ENCODE results near the gene ELP1.
"Not testable (repeated sequence)": the region's sequence is repeated elsewhere in the genome, so short reads cannot be mapped to it uniquely, and the experiment has no call there.

Gene ELP1, protein sequence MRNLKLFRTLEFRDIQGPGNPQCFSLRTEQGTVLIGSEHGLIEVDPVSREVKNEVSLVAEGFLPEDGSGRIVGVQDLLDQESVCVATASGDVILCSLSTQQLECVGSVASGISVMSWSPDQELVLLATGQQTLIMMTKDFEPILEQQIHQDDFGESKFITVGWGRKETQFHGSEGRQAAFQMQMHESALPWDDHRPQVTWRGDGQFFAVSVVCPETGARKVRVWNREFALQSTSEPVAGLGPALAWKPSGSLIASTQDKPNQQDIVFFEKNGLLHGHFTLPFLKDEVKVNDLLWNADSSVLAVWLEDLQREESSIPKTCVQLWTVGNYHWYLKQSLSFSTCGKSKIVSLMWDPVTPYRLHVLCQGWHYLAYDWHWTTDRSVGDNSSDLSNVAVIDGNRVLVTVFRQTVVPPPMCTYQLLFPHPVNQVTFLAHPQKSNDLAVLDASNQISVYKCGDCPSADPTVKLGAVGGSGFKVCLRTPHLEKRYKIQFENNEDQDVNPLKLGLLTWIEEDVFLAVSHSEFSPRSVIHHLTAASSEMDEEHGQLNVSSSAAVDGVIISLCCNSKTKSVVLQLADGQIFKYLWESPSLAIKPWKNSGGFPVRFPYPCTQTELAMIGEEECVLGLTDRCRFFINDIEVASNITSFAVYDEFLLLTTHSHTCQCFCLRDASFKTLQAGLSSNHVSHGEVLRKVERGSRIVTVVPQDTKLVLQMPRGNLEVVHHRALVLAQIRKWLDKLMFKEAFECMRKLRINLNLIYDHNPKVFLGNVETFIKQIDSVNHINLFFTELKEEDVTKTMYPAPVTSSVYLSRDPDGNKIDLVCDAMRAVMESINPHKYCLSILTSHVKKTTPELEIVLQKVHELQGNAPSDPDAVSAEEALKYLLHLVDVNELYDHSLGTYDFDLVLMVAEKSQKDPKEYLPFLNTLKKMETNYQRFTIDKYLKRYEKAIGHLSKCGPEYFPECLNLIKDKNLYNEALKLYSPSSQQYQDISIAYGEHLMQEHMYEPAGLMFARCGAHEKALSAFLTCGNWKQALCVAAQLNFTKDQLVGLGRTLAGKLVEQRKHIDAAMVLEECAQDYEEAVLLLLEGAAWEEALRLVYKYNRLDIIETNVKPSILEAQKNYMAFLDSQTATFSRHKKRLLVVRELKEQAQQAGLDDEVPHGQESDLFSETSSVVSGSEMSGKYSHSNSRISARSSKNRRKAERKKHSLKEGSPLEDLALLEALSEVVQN (N-terminal part only)

DNA sequence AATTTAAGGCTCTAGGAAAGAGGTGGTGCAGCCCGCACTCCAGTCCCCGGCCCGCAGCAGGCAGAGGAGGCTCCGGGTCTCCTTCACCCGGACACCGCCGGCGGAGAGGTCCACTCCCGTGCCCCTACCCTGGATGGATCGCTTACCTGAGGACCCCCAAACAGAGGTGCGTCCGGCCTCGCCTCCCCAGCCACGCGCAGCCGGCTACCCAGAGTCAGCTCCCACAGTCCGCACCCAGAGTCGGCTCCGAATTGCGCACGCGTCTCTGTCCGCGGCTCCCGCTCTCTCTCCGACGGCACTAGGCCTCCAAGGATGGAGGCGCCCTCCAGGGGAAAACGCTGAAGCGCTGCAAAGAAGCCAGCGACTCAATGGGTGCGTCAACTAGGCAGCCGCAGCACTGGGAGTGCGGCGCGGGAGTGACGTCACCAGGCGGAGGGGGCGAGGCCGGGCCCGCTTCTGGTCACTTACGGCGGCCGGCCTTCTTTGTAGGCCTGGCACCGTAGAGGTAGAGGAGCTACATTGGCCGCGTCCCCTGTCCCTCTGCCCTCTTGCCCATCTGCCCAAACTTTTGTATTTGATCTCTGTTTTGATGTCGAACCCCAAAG is at the start of gene ELP1:
ELP1 (minus strand) TSS at position 407 of the 605 bp plus-strand sequence. CDS start 2,978 bp downstream, outside the sequence.
- in situ Hi-C loops (cut with MboI; ENCODE audit: low sequenced_read_pairs) = no loop called here

DNA sequence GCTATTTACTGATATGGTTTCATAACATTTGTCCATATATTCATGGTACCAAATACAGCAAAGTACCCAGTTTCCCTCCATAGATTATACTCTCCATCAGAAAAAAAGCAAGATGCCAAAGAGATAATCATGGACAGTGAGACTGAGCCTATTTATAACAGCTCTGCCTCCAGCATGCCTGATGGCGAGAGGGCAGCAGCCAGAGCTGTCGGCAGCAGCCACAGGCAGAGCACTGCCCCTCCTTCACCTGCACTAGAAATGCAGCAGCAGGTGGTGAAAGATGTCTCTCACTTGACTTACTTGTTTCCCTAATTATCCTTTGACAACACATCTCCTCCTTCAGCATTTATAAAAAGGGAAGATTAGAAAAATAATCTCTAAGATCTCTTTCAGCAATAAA is 47.0 kb upstream of the ELP1 start:
- in situ Hi-C loops (cut with MboI; ENCODE audit: low sequenced_read_pairs) = no loop called here

DNA sequence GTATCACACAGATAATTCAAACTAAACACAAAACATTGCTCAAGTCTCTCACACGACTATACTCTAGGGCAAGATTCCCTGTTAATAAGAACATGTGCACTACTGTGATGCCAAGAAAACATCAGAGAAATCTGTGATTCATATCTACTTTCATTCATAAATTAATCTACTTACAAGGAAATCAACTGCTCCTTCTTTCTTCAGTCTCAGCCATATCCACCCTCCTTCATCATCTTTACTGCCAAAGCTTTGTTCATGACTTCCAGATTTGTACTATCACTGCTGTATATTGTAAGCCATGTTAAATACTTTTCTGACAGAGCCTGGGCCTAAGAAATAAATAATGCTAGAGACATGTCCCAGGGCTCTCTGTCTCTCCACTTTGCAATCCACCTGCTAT is 44.3 kb upstream of the ELP1 start:
- in situ Hi-C loops (cut with MboI; ENCODE audit: low sequenced_read_pairs) = no loop called here

DNA sequence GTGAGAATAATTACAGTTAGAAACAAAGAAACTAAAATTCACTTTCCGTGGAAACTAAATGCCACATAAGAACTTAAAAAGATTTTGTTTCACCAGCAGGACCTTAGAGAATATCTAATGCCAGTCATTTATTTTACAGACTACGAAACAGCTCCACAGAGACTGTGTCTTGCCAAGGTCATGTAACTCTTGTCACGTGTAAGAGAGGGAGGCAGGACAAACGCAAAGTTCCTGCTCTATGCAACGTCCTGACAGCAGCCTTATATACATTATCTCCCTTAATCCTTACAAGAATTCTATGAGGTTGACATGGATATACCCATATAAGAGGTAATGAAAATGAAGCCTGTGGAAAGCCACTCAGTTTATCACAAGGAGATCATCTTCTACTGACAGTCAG is 40.0 kb upstream of the ELP1 start:
- in situ Hi-C loops (cut with MboI; ENCODE audit: low sequenced_read_pairs) = no loop called here

DNA sequence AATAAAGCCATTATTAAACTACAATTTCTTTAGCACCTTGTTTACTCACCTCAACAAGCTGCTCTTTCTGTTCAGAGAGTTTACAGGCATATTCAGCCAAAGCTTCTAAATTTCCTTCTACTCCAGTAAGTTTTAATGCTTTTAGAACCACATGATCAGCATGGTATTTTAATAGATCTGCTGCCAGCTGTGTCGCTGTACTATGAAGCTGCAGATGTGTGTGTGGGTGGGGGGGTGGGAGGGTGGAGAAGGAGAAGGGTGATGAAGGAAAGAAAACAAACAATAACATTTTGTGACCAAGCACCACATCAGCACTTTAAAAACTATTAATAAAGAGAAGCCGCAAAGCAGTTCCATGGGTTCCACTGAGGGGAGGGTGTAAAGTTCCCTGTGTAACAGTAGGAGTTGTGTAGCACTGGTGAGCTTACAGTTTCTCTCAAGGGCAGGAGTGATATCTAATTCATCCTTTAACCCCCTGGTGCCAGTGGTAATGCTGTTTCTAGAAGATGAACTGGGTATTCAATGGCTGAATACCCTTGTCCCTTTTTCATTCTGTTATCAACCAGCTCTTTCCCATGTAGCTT is 38.8 kb upstream of the ELP1 start:
- in situ Hi-C loops (cut with MboI; ENCODE audit: low sequenced_read_pairs) = no loop called here

DNA sequence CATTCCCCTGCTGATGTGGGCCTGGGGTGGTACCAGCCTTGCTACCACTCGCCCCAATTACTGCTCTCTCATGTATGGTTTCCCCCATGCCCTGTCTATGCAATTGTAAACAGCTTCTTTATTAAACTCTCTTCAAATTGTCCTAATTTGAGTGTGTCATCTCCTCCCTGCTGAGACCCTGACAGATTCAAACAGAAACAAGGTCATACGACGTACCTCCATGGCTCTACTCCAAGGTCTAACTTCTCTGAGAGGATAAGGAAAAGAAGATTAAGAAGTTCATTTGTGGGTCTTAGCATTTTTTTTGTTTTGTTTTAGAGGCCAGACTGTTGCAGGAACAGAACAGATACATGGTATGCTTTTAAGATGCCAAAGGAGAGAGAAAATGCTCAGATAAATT is 38.3 kb upstream of the ELP1 start:
- in situ Hi-C loops (cut with MboI; ENCODE audit: low sequenced_read_pairs) = no loop called here

DNA sequence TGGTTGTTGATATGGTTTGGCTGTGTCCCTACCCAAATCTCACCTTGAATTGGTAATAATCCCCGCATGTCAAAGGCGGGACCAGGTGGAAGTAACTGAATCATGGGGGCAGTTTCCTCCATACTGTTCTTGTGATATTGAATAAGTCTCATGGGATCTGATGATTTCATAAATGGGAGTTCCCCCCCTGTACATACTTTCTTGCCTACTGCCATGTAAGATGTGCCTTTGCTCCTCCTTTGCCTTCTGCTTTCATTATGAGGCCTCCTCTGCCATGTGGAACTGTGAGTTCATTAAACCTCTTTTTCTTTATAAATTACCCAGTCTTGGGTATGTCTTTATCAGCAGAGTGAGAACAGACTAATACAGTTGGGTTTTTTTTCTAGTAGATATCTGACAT is 37.5 kb upstream of the ELP1 start:
- in situ Hi-C loops (cut with MboI; ENCODE audit: low sequenced_read_pairs) = not testable (repeated sequence)

DNA sequence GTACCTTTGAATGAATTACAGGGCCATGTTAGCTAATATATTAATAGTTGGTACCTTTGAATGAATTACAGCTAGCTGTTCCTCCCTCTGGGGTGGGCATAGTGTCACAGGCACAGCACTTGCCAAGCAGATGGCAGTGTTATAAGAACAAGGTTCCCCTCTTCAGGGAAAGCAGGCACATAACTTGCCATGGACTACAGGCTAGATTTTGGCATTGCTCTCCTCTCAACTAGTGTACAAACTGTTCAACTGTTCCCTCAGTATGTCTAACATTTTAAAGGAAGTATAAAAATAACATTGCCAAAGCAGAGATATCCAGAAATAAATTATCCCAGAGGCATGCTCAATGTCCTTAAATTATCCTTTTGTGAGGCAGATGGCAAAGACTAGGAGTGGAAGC is 34.0 kb upstream of the ELP1 start:
- in situ Hi-C loops (cut with MboI; ENCODE audit: low sequenced_read_pairs) = no loop called here

DNA sequence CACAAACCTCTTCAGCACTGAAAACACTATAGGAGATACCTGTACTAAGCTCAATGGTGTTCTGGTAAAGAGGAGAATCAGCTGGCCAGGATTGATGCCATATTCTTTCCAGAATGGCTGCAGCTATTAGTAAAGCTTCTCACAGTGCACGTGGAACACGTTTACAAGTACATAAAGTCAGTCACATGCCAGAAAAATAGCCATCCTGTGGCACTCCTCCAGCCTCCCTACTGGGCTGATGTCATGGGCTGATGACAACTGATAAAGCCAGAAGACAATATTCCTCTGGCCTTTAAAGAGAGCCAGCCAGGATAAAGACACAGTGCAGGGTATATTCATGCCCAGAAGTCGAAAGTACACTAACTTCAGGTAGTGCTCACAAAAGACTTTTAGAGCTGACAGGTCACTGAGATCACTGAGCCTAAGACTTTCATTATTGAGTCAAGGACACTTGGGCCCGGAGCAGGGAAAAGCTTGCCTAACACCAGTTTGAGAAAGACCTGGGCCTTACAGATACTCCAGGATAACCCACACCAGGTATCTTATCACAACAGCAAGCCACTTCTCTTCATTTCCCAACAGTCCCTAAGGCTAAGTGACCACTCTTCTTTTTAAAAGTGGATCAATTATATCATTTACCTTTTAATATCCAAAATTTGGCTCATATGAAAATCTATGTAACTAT is 29.7 kb upstream of the ELP1 start:
- in situ Hi-C loops (cut with MboI; ENCODE audit: low sequenced_read_pairs) = no loop called here

DNA sequence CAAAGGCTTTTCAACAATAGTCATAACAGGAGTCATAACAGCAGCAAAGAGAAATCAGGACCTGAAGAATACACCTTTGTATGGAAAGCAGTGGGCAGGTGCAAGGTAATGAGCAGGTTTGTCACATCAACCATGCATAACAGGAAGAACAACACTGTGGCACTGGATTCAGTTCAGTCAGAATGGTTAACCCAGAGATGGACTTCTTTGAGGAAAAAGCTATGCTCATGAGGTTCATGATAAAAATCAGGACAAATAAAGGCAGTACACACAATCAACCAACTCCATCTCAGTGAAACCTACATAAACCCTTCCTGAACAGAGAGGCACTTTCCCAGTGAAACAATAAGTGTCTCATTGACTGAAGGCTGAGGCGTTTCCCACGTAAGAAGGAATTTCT is 27.2 kb upstream of the ELP1 start:
- in situ Hi-C loops (cut with MboI; ENCODE audit: low sequenced_read_pairs) = no loop called here

DNA sequence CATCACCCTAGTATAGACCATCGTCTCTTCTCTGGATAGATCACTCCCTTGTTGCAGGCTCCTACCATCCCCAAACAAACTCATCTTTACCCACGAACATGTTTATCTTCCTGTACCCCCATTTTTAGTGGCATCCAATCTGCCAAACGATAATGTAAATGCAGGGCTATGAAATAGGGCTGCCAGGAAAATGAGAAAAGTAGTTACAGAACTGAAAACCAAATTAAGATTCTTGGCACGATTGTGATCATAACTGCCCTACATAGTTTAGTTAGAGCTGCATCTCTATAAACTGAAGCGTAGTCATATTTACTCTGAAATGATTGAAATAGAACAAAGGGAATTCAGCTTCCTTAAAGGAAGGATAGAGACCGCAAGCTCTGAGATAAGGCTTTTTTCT is 26.4 kb upstream of the ELP1 start:
- in situ Hi-C loops (cut with MboI; ENCODE audit: low sequenced_read_pairs) = no loop called here

DNA sequence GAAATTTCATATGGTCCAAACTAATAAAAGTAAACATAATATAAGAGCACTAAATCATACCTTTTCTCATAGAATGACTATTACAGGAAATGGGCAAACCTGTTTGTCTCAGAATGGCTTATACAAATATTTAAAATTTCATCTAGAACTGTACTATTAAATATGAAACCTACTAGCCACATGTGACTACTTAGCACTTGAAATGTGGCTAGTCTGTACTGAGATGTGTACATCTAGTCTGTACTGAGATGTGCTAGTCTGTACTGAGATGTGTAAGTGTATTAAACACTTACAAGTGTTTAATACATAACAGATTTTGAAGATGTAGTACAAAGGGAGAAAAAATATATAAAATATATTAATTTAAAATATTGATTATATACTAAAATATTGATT is 22.7 kb upstream of the ELP1 start:
- in situ Hi-C loops (cut with MboI; ENCODE audit: low sequenced_read_pairs) = no loop called here

DNA sequence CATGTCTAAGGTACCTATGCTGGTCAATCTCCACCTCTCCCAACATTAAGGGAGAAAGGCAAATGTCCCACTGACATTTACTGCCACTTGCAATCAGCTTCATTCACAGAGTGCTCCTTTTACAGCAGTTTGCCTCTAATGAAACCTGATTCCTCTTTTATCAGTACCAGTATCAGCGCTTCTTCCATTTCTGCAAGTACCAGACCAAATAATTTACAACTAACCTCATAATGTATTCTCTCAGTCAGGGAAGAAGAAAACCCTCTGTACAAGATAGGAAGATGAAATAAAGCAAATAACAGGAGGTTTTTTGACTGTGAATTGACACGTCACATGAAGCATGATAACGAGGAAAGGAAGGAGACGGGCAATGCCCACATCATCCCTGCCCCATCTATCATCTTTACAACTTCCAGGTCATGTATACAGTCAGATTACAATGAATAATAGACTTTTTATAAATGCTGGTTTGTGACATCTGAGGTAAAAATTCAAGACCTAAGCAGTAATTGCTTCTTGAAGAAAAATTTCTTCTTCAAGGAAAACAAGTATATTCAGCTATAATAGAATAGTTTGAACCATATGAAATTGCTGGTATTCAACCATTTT is 22.2 kb upstream of the ELP1 start:
- in situ Hi-C loops (cut with MboI; ENCODE audit: low sequenced_read_pairs) = no loop called here

DNA sequence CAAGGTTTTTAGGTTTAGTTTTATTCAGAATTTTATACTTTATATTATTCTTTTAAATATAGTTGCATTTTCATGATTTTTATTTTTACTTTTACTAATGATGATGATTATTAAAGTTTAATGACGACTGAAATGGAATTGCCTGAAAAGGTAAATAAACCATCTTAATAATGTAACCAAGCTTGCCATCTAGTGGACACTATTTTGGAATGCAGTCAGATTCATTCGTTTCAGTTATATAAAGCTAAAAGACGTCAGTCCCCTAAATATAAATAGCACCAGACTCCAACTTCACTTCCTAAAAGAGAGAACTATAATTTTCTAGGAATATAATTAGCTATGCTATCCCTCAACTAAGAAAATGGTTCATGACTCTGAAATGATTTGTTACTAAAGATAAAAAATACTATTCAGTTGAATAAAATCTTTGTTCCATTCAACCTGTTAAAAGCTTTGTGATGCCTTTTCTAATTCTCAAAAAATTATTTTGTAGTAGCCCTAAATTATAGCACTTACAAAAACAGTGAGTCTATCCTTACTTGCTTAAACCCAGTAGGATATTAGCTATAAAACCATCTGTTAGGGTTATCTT is 20.2 kb upstream of the ELP1 start:
- in situ Hi-C loops (cut with MboI; ENCODE audit: low sequenced_read_pairs) = no loop called here

DNA sequence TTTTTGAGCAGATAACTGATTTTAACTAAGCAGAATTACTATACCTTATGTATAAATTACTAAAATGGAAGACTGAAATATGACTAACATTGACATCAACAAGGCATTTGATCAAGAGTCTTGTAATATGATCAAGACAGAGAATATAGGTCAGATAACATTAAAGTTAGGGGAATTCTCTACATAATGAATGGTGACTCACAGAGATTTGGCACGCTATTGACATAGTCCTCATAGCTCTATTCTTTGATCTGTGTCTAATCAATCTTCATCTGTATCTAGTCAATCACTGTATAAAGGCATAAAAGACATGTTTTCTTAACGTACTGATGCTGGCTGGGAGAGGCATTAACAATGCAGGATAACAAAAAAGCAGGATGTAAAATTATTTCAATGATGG is 17.7 kb upstream of the ELP1 start:
- in situ Hi-C loops (cut with MboI; ENCODE audit: low sequenced_read_pairs) = no loop called here

DNA sequence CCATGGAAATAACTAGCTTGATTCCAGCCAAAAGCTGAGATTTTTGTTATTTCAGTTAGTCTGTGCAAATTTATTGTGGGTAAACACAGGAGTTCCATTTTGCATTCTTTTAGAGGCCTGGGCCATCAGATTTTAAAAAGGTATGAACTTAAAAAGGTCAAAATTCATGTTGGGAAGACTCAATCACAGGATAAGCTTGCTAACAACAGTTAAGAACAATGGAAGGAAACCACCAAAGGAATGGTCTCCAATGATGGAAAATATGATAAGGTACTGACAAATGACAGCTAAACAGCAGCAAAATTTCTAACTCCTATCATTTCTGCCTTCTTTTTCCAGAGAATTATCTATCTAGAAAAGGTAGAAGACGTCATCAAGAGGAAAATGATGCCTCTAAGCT is 16.2 kb upstream of the ELP1 start:
- in situ Hi-C loops (cut with MboI; ENCODE audit: low sequenced_read_pairs) = no loop called here

DNA sequence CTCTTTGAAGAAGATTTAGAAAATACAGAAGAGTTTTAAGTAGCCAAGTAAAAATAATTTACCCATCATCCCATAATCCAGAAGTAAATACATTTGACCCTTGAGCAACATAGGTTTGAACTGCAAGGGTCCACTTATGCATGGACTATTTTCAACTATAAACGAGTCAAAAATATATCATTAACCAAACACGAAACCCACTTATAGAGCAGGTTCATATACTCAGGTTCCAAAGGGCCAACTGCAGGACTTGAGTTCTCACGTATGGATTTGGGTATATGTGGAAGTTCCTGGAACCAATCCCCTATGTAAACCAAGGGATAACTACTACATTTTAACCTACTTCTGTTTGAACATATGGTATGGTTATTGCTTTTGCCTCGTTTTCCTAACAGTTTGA is 6.1 kb upstream of the ELP1 start:
- in situ Hi-C loops (cut with MboI; ENCODE audit: low sequenced_read_pairs) = no loop called here

DNA sequence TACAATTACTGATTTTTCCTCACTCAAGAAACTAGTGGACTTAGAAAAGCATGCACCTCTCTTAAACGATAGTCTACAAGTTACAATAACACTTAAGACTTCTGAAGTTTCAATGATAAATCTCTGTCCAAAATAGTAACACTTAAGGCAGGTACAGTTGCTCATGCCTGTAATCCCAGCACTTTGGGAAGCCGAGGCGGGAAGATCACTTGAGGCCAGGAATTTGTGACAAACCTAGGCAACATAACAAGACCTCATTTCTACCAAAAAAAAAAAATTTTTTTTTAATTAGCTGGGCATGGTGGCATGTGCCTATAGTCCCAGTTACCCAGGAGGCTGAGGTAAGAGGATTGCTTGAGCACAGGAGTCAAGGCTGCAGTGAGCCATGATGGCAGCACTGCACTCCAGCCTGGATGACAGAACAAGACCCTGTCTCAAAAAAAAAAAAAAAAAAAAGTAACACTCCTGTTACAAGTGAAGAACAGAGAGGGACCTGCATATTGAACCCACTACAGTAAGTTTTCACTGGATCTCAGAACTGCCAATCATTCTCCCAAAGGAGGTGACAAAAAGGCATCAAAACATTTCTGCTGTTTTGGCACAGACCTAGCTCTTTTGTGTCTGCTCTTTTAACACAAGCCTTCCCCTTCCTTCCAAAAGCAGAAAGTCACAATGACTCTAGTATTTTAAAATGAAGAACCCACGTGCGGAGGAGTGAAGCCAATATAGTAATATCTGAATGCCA is 3.8 kb upstream of the ELP1 start:
- in situ Hi-C loops (cut with MboI; ENCODE audit: low sequenced_read_pairs) = no loop called here

All from HL-60/S4 (cell line).